Right ventricle myocardium inferior (tissue), 1 donor: ENCODE data around the gene OR4N5. TPM values are rescaled to one million over a fixed set of nuclear protein-coding genes. Genes with fewer than 3 reads are reported as not detected.

Source experiments
- ATAC-seq: fragments of 200-7000 bp; cut with Tn5 transposase; one replicate; pipeline ENCODE4 v1.9.1; 2020; ENCODE audit warnings: mild to moderate bottlenecking, moderate library complexity
- DNase-seq: peaks from one replicate; pipeline ENCODE4 v3.0.0; 2021; ENCODE audit errors: missing footprints
- intact Hi-C: fragments of 100-400 bp; cut with DNase I; formaldehyde crosslinking; loops from one replicate; pipeline ENCODE4 v1.11.0; 2022
- total RNA-seq: library from RNA; stranded (reverse); fragmentation: NEBNext Ultra II Directional; extraction: Animal tissue kit (Norgen Biotek cat#: 25700); gene quantifications from one replicate; pipeline ENCODE4 v1.2.1, GENCODE V29; 2021
- donor health status: DM: no; HTN: yes; CAD: no; lungs with severe emphysema.

OR4N5 gene
- total RNA-seq, 1 donor from 2014 or later: not detected

- intact Hi-C loops: no loop called here
- DNase-seq: no peak
- no peak for ATAC-seq
Observed at GRCh38 chr14:20190596-20190995, 52.0 kb downstream of the OR4N5 start, which contains the start of gene OR11G2. Gene OR11G2, plus strand, starts transcription at chr14:20190896. Its CDS starts 6,542 bp downstream, at chr14:20197438.

GRCh38 chr14:20191396-20191795, 52.8 kb downstream of the OR4N5 start:
- DNase-seq: no peak
- intact Hi-C loops: no loop called here
- no peak for ATAC-seq

- intact Hi-C loops: no loop called here
- DNase-seq (no peak), ATAC-seq (no peak)
Observed at GRCh38 chr14:20194101-20194500, 55.5 kb downstream of the OR4N5 start.

Other genes with a start within 250 kb of the OR4N5 start
- not detected for gene OR4K5, start 218.2 kb upstream of the OR4N5 start, total RNA-seq
- gene OR4K1, start 207.9 kb upstream of the OR4N5 start, total RNA-seq: not detected
- not detected for gene OR4K15, start 163.2 kb upstream of the OR4N5 start, total RNA-seq
- gene OR4Q2, start 136.7 kb upstream of the OR4N5 start, total RNA-seq: not detected
- not detected for gene OR4K14, start 119.5 kb upstream of the OR4N5 start, total RNA-seq
- not detected for gene OR4K13, start 102.8 kb upstream of the OR4N5 start, total RNA-seq
- gene OR4L1, start 78.8 kb upstream of the OR4N5 start, total RNA-seq: not detected
- gene OR4K17, start 28.1 kb upstream of the OR4N5 start, total RNA-seq: not detected
- gene OR11G2, start 52.1 kb downstream of the OR4N5 start, total RNA-seq: not detected
- gene OR11H6, start 84.9 kb downstream of the OR4N5 start, total RNA-seq: not detected
- gene OR11H7, start 90.2 kb downstream of the OR4N5 start, total RNA-seq: not detected
- gene OR11H4, start 100.5 kb downstream of the OR4N5 start, total RNA-seq: not detected
- gene TTC5, start 167.1 kb downstream of the OR4N5 start, total RNA-seq: 10.0 TPM
- 41.0 TPM for gene CCNB1IP1, start 194.5 kb downstream of the OR4N5 start, total RNA-seq
- 15.7 TPM for gene PARP2, start 204.8 kb downstream of the OR4N5 start, total RNA-seq